ENCODE measurements around the gene APCDD1L. TPM values are rescaled to one million over a fixed set of nuclear protein-coding genes. Genes with fewer than 3 reads are reported as not detected.

APCDD1L gene
- total RNA-seq, 2 experiments from 2014 or later, result not detected

DNA sequence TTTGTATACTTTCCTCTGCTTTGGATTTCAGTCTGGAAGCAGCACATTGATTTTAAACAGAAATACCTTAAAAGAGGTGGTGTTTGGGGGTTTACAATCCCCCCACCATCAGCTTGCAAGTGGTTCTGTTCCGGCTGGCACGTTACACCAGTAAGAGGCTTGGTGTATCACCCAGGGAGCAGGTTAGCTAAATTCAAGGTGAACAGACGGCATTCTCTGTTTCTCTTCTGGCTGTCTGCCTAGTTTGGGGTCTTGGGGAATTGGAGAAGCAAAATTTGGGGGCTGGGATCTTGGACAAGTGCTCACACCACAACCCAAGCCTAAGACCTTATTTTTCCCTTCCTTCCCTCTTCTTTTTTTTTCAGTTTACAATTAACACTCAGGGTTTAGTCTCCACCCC, 7.5 kb upstream of the APCDD1L start:
- POLR2A ChIA-PET, result interaction anchor here (1.4 kb wide), 1 partner anchor 12 kb away, joined by 3 read pairs; no protein-coding TSS in a partner anchor
- ATAC-seq, result no peak
- TF ChIP-seq, protein P1, sequence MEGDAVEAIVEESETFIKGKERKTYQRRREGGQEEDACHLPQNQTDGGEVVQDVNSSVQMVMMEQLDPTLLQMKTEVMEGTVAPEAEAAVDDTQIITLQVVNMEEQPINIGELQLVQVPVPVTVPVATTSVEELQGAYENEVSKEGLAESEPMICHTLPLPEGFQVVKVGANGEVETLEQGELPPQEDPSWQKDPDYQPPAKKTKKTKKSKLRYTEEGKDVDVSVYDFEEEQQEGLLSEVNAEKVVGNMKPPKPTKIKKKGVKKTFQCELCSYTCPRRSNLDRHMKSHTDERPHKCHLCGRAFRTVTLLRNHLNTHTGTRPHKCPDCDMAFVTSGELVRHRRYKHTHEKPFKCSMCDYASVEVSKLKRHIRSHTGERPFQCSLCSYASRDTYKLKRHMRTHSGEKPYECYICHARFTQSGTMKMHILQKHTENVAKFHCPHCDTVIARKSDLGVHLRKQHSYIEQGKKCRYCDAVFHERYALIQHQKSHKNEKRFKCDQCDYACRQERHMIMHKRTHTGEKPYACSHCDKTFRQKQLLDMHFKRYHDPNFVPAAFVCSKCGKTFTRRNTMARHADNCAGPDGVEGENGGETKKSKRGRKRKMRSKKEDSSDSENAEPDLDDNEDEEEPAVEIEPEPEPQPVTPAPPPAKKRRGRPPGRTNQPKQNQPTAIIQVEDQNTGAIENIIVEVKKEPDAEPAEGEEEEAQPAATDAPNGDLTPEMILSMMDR (IDR thresholded peaks at IDR 0.05), result no peak
- H3K9me3 Mint-ChIP-seq, result peaks cover 12% of the 10 kb centered on the region
- H3K4me3 Mint-ChIP-seq, result no peak overlapping the region
- no peak overlapping the region for H3K27ac Mint-ChIP-seq
- no peak for DNase-seq
- intact Hi-C loops (cut with micrococcal nuclease), result no loop called here
- H3K4me1 Mint-ChIP-seq (ENCODE audit: low read depth), result no peaks in the 10 kb centered on the region
- CTCF ChIA-PET, result no interaction called here
- no peaks in the 10 kb centered on the region for H3K36me3 Mint-ChIP-seq (ENCODE audit: low read depth)
- H3K27me3 Mint-ChIP-seq, result peaks cover 2% of the 10 kb centered on the region

GRCh38 chr20:58521763-58522162, 6.6 kb upstream of the APCDD1L start:
- TF ChIP-seq, protein P1 (IDR thresholded peaks at IDR 0.05), result no peak
- Mint-ChIP-seq H3K36me3 (ENCODE audit: low read depth) (no peaks in the 10 kb centered on the region), H3K4me3 (no peak overlapping the region), H3K27me3 (peaks cover 2% of the 10 kb centered on the region), H3K4me1 (ENCODE audit: low read depth) (no peaks in the 10 kb centered on the region), H3K9me3 (peaks cover 9% of the 10 kb centered on the region), H3K27ac (no peak overlapping the region)
- DNase-seq, result no peak
- ChIA-PET CTCF (no interaction called here), POLR2A (no interaction called here)
- intact Hi-C loops (cut with micrococcal nuclease), result no loop called here
- no peak for ATAC-seq

- Mint-ChIP-seq H3K36me3 (ENCODE audit: low read depth) (no peaks in the 10 kb centered on the region), H3K27me3 (peaks cover 8% of the 10 kb centered on the region), H3K4me3 (no peak overlapping the region), H3K9me3 (no peaks in the 10 kb centered on the region), H3K27ac (no peak overlapping the region), H3K4me1 (ENCODE audit: low read depth) (no peaks in the 10 kb centered on the region)
- intact Hi-C loops (cut with micrococcal nuclease), result no loop called here
- TF ChIP-seq, protein P1 (IDR thresholded peaks at IDR 0.05), result no peak
- POLR2A ChIA-PET, result no interaction called here
- ATAC-seq (no peak), DNase-seq (no peak)
- CTCF ChIA-PET, result no interaction called here
Measured at GRCh38 chr20:58519940-58520712, 4.9 kb upstream of the APCDD1L start.

- DNase-seq (no peak), ATAC-seq (no peak)
- ChIA-PET CTCF (no interaction called here), POLR2A (no interaction called here)
- Mint-ChIP-seq H3K9me3 (no peaks in the 10 kb centered on the region), H3K4me3 (no peak overlapping the region), H3K4me1 (ENCODE audit: low read depth) (no peaks in the 10 kb centered on the region), H3K36me3 (ENCODE audit: low read depth) (no peaks in the 10 kb centered on the region), H3K27me3 (peaks cover 12% of the 10 kb centered on the region), H3K27ac (no peak overlapping the region)
- TF ChIP-seq, protein P1 (IDR thresholded peaks at IDR 0.05), result no peak
- intact Hi-C loops (cut with micrococcal nuclease), result no loop called here
Measured at GRCh38 chr20:58518896-58519593, 3.8 kb upstream of the APCDD1L start.

DNA sequence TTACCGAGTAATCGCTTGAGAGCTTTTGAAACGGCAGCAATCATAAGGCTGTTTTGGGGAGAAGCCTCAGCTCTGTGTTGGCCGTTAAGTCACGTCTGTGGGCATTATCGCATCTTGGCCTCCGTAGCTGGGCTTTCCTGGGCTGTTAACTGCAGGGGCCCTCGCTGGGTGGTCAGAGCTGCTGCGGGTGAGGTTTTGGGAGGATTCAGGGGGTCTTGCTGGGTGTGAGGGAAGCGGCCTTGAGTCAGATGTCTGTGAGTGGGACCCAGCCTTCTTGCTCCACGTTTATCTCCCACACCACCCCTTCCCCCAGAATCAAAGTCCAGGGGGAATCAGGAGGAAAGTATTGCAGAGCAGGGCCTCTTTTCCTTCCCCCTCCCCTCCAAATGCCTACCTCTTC, 3.2 kb upstream of the APCDD1L start:
- TF ChIP-seq, protein P1 (IDR thresholded peaks at IDR 0.05), result no peak
- DNase-seq (no peak), ATAC-seq (no peak)
- H3K4me1 Mint-ChIP-seq (ENCODE audit: low read depth), result no peaks in the 10 kb centered on the region
- POLR2A ChIA-PET, result no interaction called here
- intact Hi-C loops (cut with micrococcal nuclease), result no loop called here
- H3K9me3 Mint-ChIP-seq, result no peaks in the 10 kb centered on the region
- peaks cover 17% of the 10 kb centered on the region for H3K27me3 Mint-ChIP-seq
- H3K36me3 Mint-ChIP-seq (ENCODE audit: low read depth), result no peaks in the 10 kb centered on the region
- CTCF ChIA-PET, result no interaction called here
- no peak overlapping the region for H3K4me3 Mint-ChIP-seq
- no peak overlapping the region for H3K27ac Mint-ChIP-seq

Measured in activated CD8-positive, alpha-beta T cell treated with anti-CD3 and anti-CD28 coated beads for 36 hours (primary cell).